H1 (cell line): ENCODE data around the gene IL1R1. TPM values are rescaled to one million over a fixed set of nuclear protein-coding genes. Genes with fewer than 3 reads are reported as not detected.

Source experiments
- CTCF ChIA-PET: fragments of 300-600 bp; sonication (Branson Sonifier 250); formaldehyde crosslinking; loops from one replicate; lab custom pipeline; 2021; ENCODE audit not compliant: partially characterized antibody; lab: Charles Lee
- POLR2A ChIA-PET: fragments of 300-600 bp; sonication (Branson Sonifier 250); formaldehyde crosslinking; loops from one replicate; lab custom pipeline; 2021; ENCODE audit warnings: inconsistent platforms; ENCODE audit not compliant: partially characterized antibody; lab: Charles Lee
- DNase-seq, 2 experiments: peaks; one replicate each; pipeline versions ENCODE4 v3.0.0 to v3.0.0-alpha.2; 2010 to 2022; ENCODE audit warnings: low spot score in 2 of 2, low read depth in 1 of 2, mixed read lengths in 1 of 2
- FAIRE-seq: peaks from 2 replicates; lab custom pipeline; 2011; peaks lifted over from hg19 to GRCh38; lab: Jason Lieb, UNC
- H2AFZ ChIP-seq: 2 replicates; pipeline ENCODE4 v1.8.1; 2012; ENCODE audit warnings: low read length, inconsistent platforms
- H2AK5ac ChIP-seq: 2 replicates; pipeline ENCODE4 v1.6.1; 2013; ENCODE audit warnings: low read depth, low read length
- H2BK120ac ChIP-seq: replicated peaks from 2 replicates; pipeline ENCODE3; 2013; ENCODE audit warnings: low read depth, low read length, inconsistent platforms
- H2BK12ac ChIP-seq: 2 replicates; pipeline ENCODE4 v1.6.1; 2013; ENCODE audit warnings: low read depth, low read length
- H2BK15ac ChIP-seq: 2 replicates; pipeline ENCODE4 v1.6.1; 2013; ENCODE audit warnings: low read length
- H2BK20ac ChIP-seq: 2 replicates; pipeline ENCODE4 v1.6.1; 2013; ENCODE audit warnings: low read length
- H2BK5ac ChIP-seq: 2 replicates; pipeline ENCODE4 v1.6.1; 2013; ENCODE audit warnings: low read depth, low read length
- H3K14ac ChIP-seq: 2 replicates; pipeline ENCODE4 v1.6.1; 2013; ENCODE audit warnings: inconsistent platforms; ENCODE audit not compliant: insufficient read length
- H3K18ac ChIP-seq: 2 replicates; pipeline ENCODE4 v1.6.1; 2013; ENCODE audit warnings: low read length; ENCODE audit errors: extremely low read depth
- H3K23ac ChIP-seq: 2 replicates; pipeline ENCODE4 v1.6.1; 2013; ENCODE audit warnings: inconsistent platforms; ENCODE audit not compliant: insufficient read length
- H3K23me2 ChIP-seq: 2 replicates; pipeline ENCODE4 v1.6.1; 2013; ENCODE audit warnings: low read depth, low read length
- H3K27ac ChIP-seq: 2 replicates; pipeline ENCODE4 v1.6.1; 2011; ENCODE audit warnings: low read depth, low read length, inconsistent platforms
- H3K27me3 ChIP-seq, 4 experiments: replicated peaks in 1 of 4; 1 replicate in 1 of 4; 2 replicates in 3 of 4; pipeline versions ENCODE4 v1.6.1 to v1.8.1; 2011 to 2013; ENCODE audit warnings: low read length in 3 of 4, mild to moderate bottlenecking in 3 of 4, inconsistent platforms in 2 of 4, mixed read lengths in 2 of 4, moderate library complexity in 1 of 4; ENCODE audit not compliant: control insufficient read depth in 3 of 4, insufficient read depth in 3 of 4; ENCODE audit errors: extremely low read depth in 1 of 4
- H3K36me3 ChIP-seq, 4 experiments: 2 replicates each; pipeline versions ENCODE4 v1.6.1 to v1.8.1; 2011 to 2013; ENCODE audit warnings: mild to moderate bottlenecking in 4 of 4, low read length in 3 of 4, moderate library complexity in 2 of 4, control low read depth in 1 of 4, inconsistent platforms in 1 of 4; ENCODE audit not compliant: insufficient read depth in 4 of 4, control insufficient read depth in 2 of 4
- H3K4ac ChIP-seq: replicated peaks from 2 replicates; pipeline ENCODE3; 2013; ENCODE audit warnings: low read length, low read depth, mixed read lengths, inconsistent platforms; ENCODE audit not compliant: insufficient read length
- H3K4me1 ChIP-seq, 4 experiments: replicated peaks in 1 of 4; 1 replicate in 1 of 4; 2 replicates in 3 of 4; pipeline versions ENCODE4 v1.6.1 to v1.8.1; 2011 to 2013; ENCODE audit warnings: low read length in 3 of 4, inconsistent platforms in 2 of 4, mixed read lengths in 1 of 4; ENCODE audit not compliant: insufficient read depth in 4 of 4, control insufficient read depth in 3 of 4
- H3K4me2 ChIP-seq, 2 experiments: 2 replicates each; pipeline versions ENCODE4 v1.6.1 to v1.8.1; 2011 to 2013; ENCODE audit warnings: low read depth in 2 of 2, low read length in 2 of 2, control low read depth in 1 of 2, inconsistent platforms in 1 of 2, mild to moderate bottlenecking in 1 of 2; ENCODE audit not compliant: insufficient read depth in 1 of 2
- H3K4me3 ChIP-seq, 4 experiments: fragments of 200-600, 300-600 bp in 1 of 4; sonication (generic), shearing (Covaris generic), sonication (Bioruptor Twin) in 1 of 4; 2 replicates each; pipeline versions ENCODE4 v1.5.1 to v1.8.1; 2011 to 2016; ENCODE audit warnings: low read length in 4 of 4, low read depth in 3 of 4, control low read depth in 2 of 4, inconsistent platforms in 2 of 4, mild to moderate bottlenecking in 2 of 4, mixed read lengths in 1 of 4, moderate library complexity in 1 of 4; ENCODE audit not compliant: insufficient read depth in 2 of 4; ENCODE audit errors: extremely low read depth in 1 of 4
- H3K56ac ChIP-seq: replicated peaks from 2 replicates; pipeline ENCODE3; 2013; ENCODE audit warnings: low read depth, mild to moderate bottlenecking, mixed read lengths, low read length, inconsistent platforms; ENCODE audit not compliant: insufficient read length
- H3K79me1 ChIP-seq: 2 replicates; pipeline ENCODE4 v1.6.1; 2013; ENCODE audit warnings: low read depth, low read length, control low read depth
- H3K79me2 ChIP-seq, 2 experiments: 2 replicates each; pipeline versions ENCODE4 v1.6.1 to v1.8.1; 2012 to 2013; ENCODE audit warnings: low read length in 2 of 2, mild to moderate bottlenecking in 2 of 2, inconsistent platforms in 1 of 2; ENCODE audit not compliant: insufficient read depth in 2 of 2, control insufficient read depth in 1 of 2
- H3K9ac ChIP-seq, 4 experiments: replicated peaks in 1 of 4; 1 replicate in 1 of 4; 2 replicates in 3 of 4; pipeline versions ENCODE4 v1.6.1 to v1.8.1; 2011 to 2013; ENCODE audit warnings: low read depth in 3 of 4, low read length in 3 of 4, control low read depth in 2 of 4, mild to moderate bottlenecking in 2 of 4, moderate library complexity in 2 of 4, inconsistent platforms in 1 of 4; ENCODE audit errors: extremely low read depth in 1 of 4
- H3K9me3 ChIP-seq, 2 experiments: 2 replicates each; pipeline versions ENCODE4 v1.6.1 to v1.8.1; 2012 to 2013; ENCODE audit warnings: mild to moderate bottlenecking in 2 of 2, moderate library complexity in 2 of 2, control low read depth in 1 of 2, inconsistent platforms in 1 of 2, low read depth in 1 of 2, low read length in 1 of 2, mixed read lengths in 1 of 2; ENCODE audit not compliant: insufficient read depth in 2 of 2
- H4K20me1 ChIP-seq, 2 experiments: replicated peaks in 1 of 2; 2 replicates each; pipeline versions ENCODE3 to v1.8.1; 2011 to 2013; ENCODE audit warnings: inconsistent platforms in 2 of 2, low read length in 2 of 2, mild to moderate bottlenecking in 1 of 2; ENCODE audit not compliant: insufficient read depth in 2 of 2, control insufficient read depth in 1 of 2
- H4K5ac ChIP-seq: 2 replicates; pipeline ENCODE4 v1.6.1; 2013; ENCODE audit warnings: low read length, low read depth, mixed read lengths, inconsistent platforms; ENCODE audit not compliant: insufficient read length
- H4K8ac ChIP-seq: 2 replicates; pipeline ENCODE4 v1.8.0; 2013; ENCODE audit warnings: mild to moderate bottlenecking, moderate library complexity, low read length, inconsistent platforms; ENCODE audit not compliant: insufficient read depth; ENCODE audit errors: extremely low read depth
- H4K91ac ChIP-seq: replicated peaks from 2 replicates; pipeline ENCODE3; 2013; ENCODE audit warnings: low read length, mixed read lengths, inconsistent platforms; ENCODE audit not compliant: insufficient read length
- RNF2 ChIP-seq: fragments of 200-900, 300-1000 bp; sonication (generic); IDR thresholded peaks from 2 replicates; pipeline ENCODE4 v1.7.1; 2016; ENCODE audit warnings: borderline replicate concordance, low read depth, mild to moderate bottlenecking, antibody characterized with exemption, low read length; ENCODE audit not compliant: poor library complexity, severe bottlenecking; ENCODE audit errors: missing control alignments
- WGBS, 2 experiments: shearing (Covaris generic) in 1 of 2; methylation state at CpG; one replicate each; pipeline versions ENCODE4 v1.1.6 to v1.1.7; 2013 to 2015; ENCODE audit warnings: low lambda C conversion rate in 2 of 2, mixed read lengths in 2 of 2, inconsistent platforms in 1 of 2, low coverage in 1 of 2, missing lambda C conversion rate in 1 of 2; ENCODE audit not compliant: insufficient replicate concordance in 2 of 2, insufficient coverage in 1 of 2, insufficient read length in 1 of 2; ENCODE audit errors: extremely low coverage in 1 of 2, missing lambda C conversion rate in 1 of 2; 5-methylcytosine and 5-hydroxymethylcytosine counted together
- polyA plus RNA-seq, 7 experiments: library from polyadenylated mRNA; depleted of rRNA in 3 of 7; stranded (reverse) in 5 of 7; unstranded in 2 of 7; fragments of >200 nt in 5 of 7; fragments of 200-250 nt in 2 of 7; gene quantifications; 1 replicate in 5 of 7; 2 replicates in 1 of 7; 4 replicates in 1 of 7; pipeline versions ENCODE4 v1.2.1 to v1.2.3, GENCODE V29; 2011 to 2013; ENCODE audit warnings: missing spikeins in 2 of 7, mixed read lengths in 2 of 7
- total RNA-seq: library from RNA; stranded (reverse); fragmentation: NEBNext Ultra II Directional; extraction: Animal tissue kit (Norgen Biotek cat#: 25700); gene quantifications from 2 replicates; pipeline ENCODE4 v1.2.1, GENCODE V29; 2021

The IL1R1 gene
- total and polyA plus RNA-seq, 2 of the 8 experiments (the other 6 are each of a cell fraction or from before 2014, with no cell fraction given): 0.34 to 0.47 TPM

- Histone ChIP-seq H3K36me3 (no peaks in the 10 kb centered on the region), H4K20me1 (no peaks in the 10 kb centered on the region), H2BK15ac (no peak overlapping the region), H3K9me3 (no peaks in the 10 kb centered on the region), H3K4me3 (no peak overlapping the region), H3K23ac (no peak overlapping the region), H3K23me2 (no peaks in the 10 kb centered on the region; the same call in 1 of the 2 replicates), H4K91ac (no peak overlapping the region), H2BK12ac (no peak overlapping the region), H3K4me1 (no peaks in the 10 kb centered on the region), H2BK20ac (no peak overlapping the region), H3K14ac (no peak overlapping the region), H3K9ac (no peak overlapping the region), H2AK5ac (no peak overlapping the region), H3K79me1 (no peaks in the 10 kb centered on the region), H3K4ac (no peak overlapping the region), H2BK5ac (no peak overlapping the region), H2AFZ (no peak overlapping the region), H3K56ac (no peak overlapping the region), H3K27me3 (no peaks in the 10 kb centered on the region), H3K18ac (no peak overlapping the region), H4K8ac (0 out of 2 replicates have a peak overlapping the region, but pooled peaks have one; percentile 42), H4K5ac (no peak overlapping the region), H3K27ac (no peak overlapping the region), H3K4me2 (no peak overlapping the region), H3K79me2 (no peaks in the 10 kb centered on the region), H2BK120ac (no peak overlapping the region)
- CTCF ChIA-PET: interaction anchor here (0.8 to 1.0 kb wide), 2 partner anchors 10 to 135 kb away, joined by 4 read pairs; no protein-coding TSS in a partner anchor
- FAIRE-seq (no peak), DNase-seq (no peak)
- no peak for TF ChIP-seq RNF2
- 87% methylated on average over 7 of the region's 7 CpGs; no CpG with 5 or more reads in 1 of the 2 experiments for WGBS, 2 experiments
- POLR2A ChIA-PET: no interaction called here
These were observed 12.6 kb downstream of the IL1R1 start for GRCh38 chr2:102154946-102155702.
